CD14-positive monocyte (primary cell): Measurements from ENCODE around the gene KTI12. TPM values are rescaled to one million over a fixed set of nuclear protein-coding genes. Genes with fewer than 3 reads are reported as not detected.

Source experiments
- DNase-seq, 3 donors: peaks; one replicate each; pipeline ENCODE4 v3.0.0-alpha.2; 2011 to 2022
- H2AFZ ChIP-seq: 2 replicates; pipeline ENCODE4 v1.6.0; 2012; ENCODE audit warnings: mild to moderate bottlenecking, low read depth, low read length, inconsistent platforms; ENCODE audit not compliant: insufficient read depth, poor library complexity, severe bottlenecking
- H3K27ac ChIP-seq, 2 donors: 1 replicate in 1 of 2; 2 replicates in 1 of 2; pipeline ENCODE4 v1.5.1; 2012 to 2013; ENCODE audit warnings: low read length in 2 of 2, control low read depth in 1 of 2, inconsistent platforms in 1 of 2, low read depth in 1 of 2, mild to moderate bottlenecking in 1 of 2
- H3K27me3 ChIP-seq, 2 donors: one replicate each; pipeline versions ENCODE4 v1.6.0 to v1.6.1; 2011 to 2013; ENCODE audit warnings: low read length in 2 of 2; ENCODE audit not compliant: control insufficient read depth in 2 of 2, insufficient read depth in 2 of 2
- H3K36me3 ChIP-seq, 2 donors: replicated peaks in 1 of 2; 1 replicate in 1 of 2; 2 replicates in 1 of 2; pipeline versions ENCODE4 v1.5.1 to v1.6.1; 2012 to 2013; ENCODE audit warnings: low read length in 2 of 2, control low read depth in 1 of 2, inconsistent platforms in 1 of 2, mild to moderate bottlenecking in 1 of 2; ENCODE audit not compliant: insufficient read depth in 2 of 2, control insufficient read depth in 1 of 2
- H3K4me1 ChIP-seq, 2 donors: 1 replicate in 1 of 2; 2 replicates in 1 of 2; pipeline versions ENCODE4 v1.5.1 to v1.6.1; 2012 to 2013; ENCODE audit warnings: low read length in 2 of 2, control low read depth in 1 of 2, inconsistent platforms in 1 of 2, mild to moderate bottlenecking in 1 of 2, moderate library complexity in 1 of 2; ENCODE audit not compliant: insufficient read depth in 2 of 2, control insufficient read depth in 1 of 2
- H3K4me2 ChIP-seq: replicated peaks from 2 replicates; pipeline ENCODE3; 2012; ENCODE audit warnings: low read length, moderate library complexity, mild to moderate bottlenecking; ENCODE audit not compliant: poor library complexity, severe bottlenecking; ENCODE audit errors: extremely low read depth
- H3K4me3 ChIP-seq, 3 experiments: fragments of 200-600 bp in 1 of 3; sonication (generic) in 1 of 3; replicated peaks in 1 of 3; 1 replicate in 2 of 3; 2 replicates in 1 of 3; pipeline ENCODE4 v1.5.1; 2011 to 2013; ENCODE audit warnings: low read length in 3 of 3, mild to moderate bottlenecking in 3 of 3, control low read depth in 2 of 3, low read depth in 2 of 3, inconsistent platforms in 1 of 3, moderate library complexity in 1 of 3
- H3K79me2 ChIP-seq: 2 replicates; pipeline ENCODE4 v1.6.0; 2012; ENCODE audit warnings: mild to moderate bottlenecking, control low read depth, inconsistent platforms, low read length, moderate library complexity; ENCODE audit not compliant: insufficient read depth
- H3K9ac ChIP-seq: 2 replicates; pipeline ENCODE4 v1.6.0; 2017; ENCODE audit warnings: low read length, mild to moderate bottlenecking; ENCODE audit not compliant: insufficient read depth, poor library complexity, severe bottlenecking
- H3K9me3 ChIP-seq, 2 donors: replicated peaks in 1 of 2; 1 replicate in 1 of 2; 2 replicates in 1 of 2; pipeline versions ENCODE4 v1.5.1 to v1.6.1; 2012 to 2013; ENCODE audit warnings: low read length in 2 of 2, control low read depth in 1 of 2; ENCODE audit not compliant: control insufficient read depth in 1 of 2, insufficient read depth in 1 of 2
- H4K20me1 ChIP-seq: 2 replicates; pipeline ENCODE4 v1.6.0; 2012; ENCODE audit warnings: mild to moderate bottlenecking, low read length, control low read depth, moderate library complexity; ENCODE audit not compliant: insufficient read depth
- H3K27ac Mint-ChIP-seq, 7 donors: one replicate each; pipeline ENCODE4 v1.8.0; 2020; ENCODE audit warnings: mild to moderate bottlenecking in 7 of 7, mixed read lengths in 7 of 7, moderate library complexity in 6 of 7, inconsistent platforms in 2 of 7
- H3K27me3 Mint-ChIP-seq, 3 donors: one replicate each; pipeline ENCODE4 v1.8.0; 2021 to 2022; ENCODE audit warnings: low read depth in 3 of 3, mild to moderate bottlenecking in 3 of 3, mixed read lengths in 3 of 3, moderate library complexity in 3 of 3, inconsistent platforms in 1 of 3
- H3K36me3 Mint-ChIP-seq, 2 donors: one replicate each; pipeline ENCODE4 v1.8.0; 2020; ENCODE audit warnings: mixed read lengths in 2 of 2, inconsistent platforms in 1 of 2, mild to moderate bottlenecking in 1 of 2
- H3K4me1 Mint-ChIP-seq: one replicate; pipeline ENCODE4 v1.8.0; 2020; ENCODE audit warnings: mild to moderate bottlenecking, mixed read lengths
- H3K4me3 Mint-ChIP-seq, 2 donors: one replicate each; pipeline ENCODE4 v1.8.0; 2020; ENCODE audit warnings: mild to moderate bottlenecking in 2 of 2, mixed read lengths in 2 of 2, moderate library complexity in 1 of 2
- H3K9me3 Mint-ChIP-seq, 7 donors: one replicate each; pipeline ENCODE4 v1.8.0; 2020 to 2022; ENCODE audit warnings: mixed read lengths in 7 of 7, mild to moderate bottlenecking in 6 of 7, moderate library complexity in 6 of 7, inconsistent platforms in 2 of 7
- WGBS: methylation state at CpG from one replicate; pipeline ENCODE4 v1.1.5; 2013; ENCODE audit warnings: missing lambda C conversion rate; ENCODE audit not compliant: insufficient coverage; 5-methylcytosine and 5-hydroxymethylcytosine counted together
- intact Hi-C, 2 donors: fragments of 100-400 bp; cut with micrococcal nuclease; formaldehyde crosslinking; loops; one replicate each; pipeline versions ENCODE4 v1.15.0 to v1.15.1; 2023
- polyA plus RNA-seq, 3 donors: library from polyadenylated mRNA; depleted of rRNA in 1 of 3; unstranded in 2 of 3; stranded (reverse) in 1 of 3; fragments of 300-500 nt in 2 of 3; fragments of >200 nt in 1 of 3; fragmentation: Illumina TruSeq in 2 of 3; gene quantifications; 1 replicate in 2 of 3; 2 replicates in 1 of 3; pipeline ENCODE4 v1.2.3, GENCODE V29; 2012 to 2021
- TF ChIP-seq, protein P1 (sequence below): fragments of 200-600 bp; IDR thresholded peaks from one replicate; pipeline ENCODE4 v1.8.0; 2022; ENCODE audit warnings: antibody characterized with exemption, mild to moderate bottlenecking

Gene KTI12
- polyA plus RNA-seq, 3 donors: 6.4 to 18.2 (median 16.2) TPM

DNA sequence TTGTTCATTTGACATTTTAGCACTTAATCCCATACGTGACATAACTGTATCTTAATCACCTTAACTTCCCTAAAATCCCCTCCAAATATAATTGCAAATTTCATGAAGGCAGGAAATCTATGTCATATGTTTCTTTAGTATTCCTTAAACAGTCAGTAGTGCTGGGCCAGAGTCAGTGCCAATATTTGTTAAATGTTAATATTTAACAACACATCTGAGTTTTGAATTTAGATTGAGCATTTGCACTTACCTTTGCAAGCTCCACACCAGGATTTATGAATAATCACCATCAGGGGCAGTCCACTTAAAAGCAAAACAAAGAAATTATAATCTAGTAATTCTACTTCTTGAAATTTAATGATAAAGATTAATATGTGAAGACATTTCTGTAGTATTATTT lies 5.3 kb downstream of the KTI12 start:
- Histone ChIP-seq H3K27me3 (no peaks in the 10 kb centered on the region), H4K20me1 (peaks cover 40% of the 10 kb centered on the region), H3K9me3 (no peaks in the 10 kb centered on the region), H3K4me2 (no peak overlapping the region), H3K27ac (no peak overlapping the region), H3K9ac (no peak overlapping the region), H3K4me1 (peaks cover 16 to 24% of the 10 kb centered on the region in 2 donors), H3K36me3 (peaks cover 32 to 61% of the 10 kb centered on the region in 2 donors), H2AFZ (no peak overlapping the region), H3K79me2 (peaks cover 31% of the 10 kb centered on the region), H3K4me3 (no peak overlapping the region)
- H3K4me1 Mint-ChIP-seq: peaks cover 27% of the 10 kb centered on the region
- H3K27ac Mint-ChIP-seq: peak overlapping the region in 1 of 7 donors; percentile 32
- intact Hi-C loops: no loop called here
- no CpG with 5 or more reads among the region's 1 CpG for WGBS
- no peaks in the 10 kb centered on the region for H3K9me3 Mint-ChIP-seq
- peaks cover 38 to 61% of the 10 kb centered on the region in 2 donors for H3K36me3 Mint-ChIP-seq
- no peak for DNase-seq
- H3K4me3 Mint-ChIP-seq: no peak overlapping the region
- H3K27me3 Mint-ChIP-seq: peaks cover 0 to 2% (median 0%) of the 10 kb centered on the region in 3 donors
- TF ChIP-seq, protein P1, sequence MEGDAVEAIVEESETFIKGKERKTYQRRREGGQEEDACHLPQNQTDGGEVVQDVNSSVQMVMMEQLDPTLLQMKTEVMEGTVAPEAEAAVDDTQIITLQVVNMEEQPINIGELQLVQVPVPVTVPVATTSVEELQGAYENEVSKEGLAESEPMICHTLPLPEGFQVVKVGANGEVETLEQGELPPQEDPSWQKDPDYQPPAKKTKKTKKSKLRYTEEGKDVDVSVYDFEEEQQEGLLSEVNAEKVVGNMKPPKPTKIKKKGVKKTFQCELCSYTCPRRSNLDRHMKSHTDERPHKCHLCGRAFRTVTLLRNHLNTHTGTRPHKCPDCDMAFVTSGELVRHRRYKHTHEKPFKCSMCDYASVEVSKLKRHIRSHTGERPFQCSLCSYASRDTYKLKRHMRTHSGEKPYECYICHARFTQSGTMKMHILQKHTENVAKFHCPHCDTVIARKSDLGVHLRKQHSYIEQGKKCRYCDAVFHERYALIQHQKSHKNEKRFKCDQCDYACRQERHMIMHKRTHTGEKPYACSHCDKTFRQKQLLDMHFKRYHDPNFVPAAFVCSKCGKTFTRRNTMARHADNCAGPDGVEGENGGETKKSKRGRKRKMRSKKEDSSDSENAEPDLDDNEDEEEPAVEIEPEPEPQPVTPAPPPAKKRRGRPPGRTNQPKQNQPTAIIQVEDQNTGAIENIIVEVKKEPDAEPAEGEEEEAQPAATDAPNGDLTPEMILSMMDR: no peak

DNA sequence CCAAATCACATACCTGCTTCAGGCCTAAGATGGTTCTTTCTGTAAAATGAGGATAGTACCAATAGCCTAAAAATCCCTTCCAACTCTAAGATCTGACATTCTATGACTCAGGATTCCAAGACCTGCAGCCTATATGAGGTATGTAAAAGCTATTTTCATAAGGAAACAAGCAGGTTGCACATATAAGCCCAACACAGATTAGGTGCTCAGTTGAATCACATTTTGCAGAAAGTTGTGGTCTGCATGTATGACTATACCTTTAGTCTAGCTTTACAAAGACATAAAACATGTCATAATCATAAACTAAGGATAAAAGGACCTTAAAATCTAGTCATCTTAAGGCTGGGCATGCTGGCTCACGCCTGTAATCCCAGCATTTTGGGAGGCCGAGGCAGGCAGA lies 7.3 kb downstream of the KTI12 start:
- Histone ChIP-seq H2AFZ (no peak overlapping the region), H3K36me3 (peaks cover 50 to 81% of the 10 kb centered on the region in 2 donors), H4K20me1 (peaks cover 21% of the 10 kb centered on the region), H3K4me1 (peaks cover under 1 to 5% of the 10 kb centered on the region in 2 donors), H3K79me2 (peaks cover 11% of the 10 kb centered on the region), H3K4me3 (no peak overlapping the region), H3K27me3 (no peaks in the 10 kb centered on the region), H3K9me3 (no peaks in the 10 kb centered on the region), H3K27ac (no peak overlapping the region), H3K9ac (no peak overlapping the region), H3K4me2 (no peak overlapping the region)
- H3K27ac Mint-ChIP-seq: peak overlapping the region in 1 of 7 donors; percentile 20
- no peak for DNase-seq
- TF ChIP-seq, protein P1: no peak
- intact Hi-C loops: no loop called here
- no CpG with 5 or more reads among the region's 2 CpGs for WGBS
- peaks cover 11% of the 10 kb centered on the region for H3K4me1 Mint-ChIP-seq
- no peaks in the 10 kb centered on the region for H3K27me3 Mint-ChIP-seq
- no peak overlapping the region for H3K4me3 Mint-ChIP-seq
- H3K36me3 Mint-ChIP-seq: peaks cover 53 to 78% of the 10 kb centered on the region in 2 donors
- no peaks in the 10 kb centered on the region for H3K9me3 Mint-ChIP-seq
